Mesothelial cell of epicardium (in vitro differentiated cells): ENCODE data around the gene C16orf74. TPM values are rescaled to one million over a fixed set of nuclear protein-coding genes. Genes with fewer than 3 reads are reported as not detected.

Experiments used
- DNase-seq, 2 experiments: peaks; one replicate each; pipeline ENCODE4 v3.0.0; 2021; ENCODE audit warnings: low spot score in 2 of 2; ENCODE audit not compliant: unreplicated experiment in 2 of 2
- H3K27ac Mint-ChIP-seq: 2 replicates; pipeline ENCODE4 v1.8.0; 2021; ENCODE audit warnings: mixed read lengths
- H3K27me3 Mint-ChIP-seq: 2 replicates; pipeline ENCODE4 v1.8.0; 2021; ENCODE audit warnings: low read depth, mixed read lengths
- H3K36me3 Mint-ChIP-seq: 2 replicates; pipeline ENCODE4 v1.8.0; 2021; ENCODE audit warnings: mixed read lengths
- H3K4me1 Mint-ChIP-seq: 2 replicates; pipeline ENCODE4 v1.8.0; 2021; ENCODE audit warnings: mixed read lengths
- H3K4me3 Mint-ChIP-seq: 2 replicates; pipeline ENCODE4 v1.8.0; 2021; ENCODE audit warnings: mild to moderate bottlenecking, moderate library complexity, mixed read lengths
- H3K9me3 Mint-ChIP-seq: 2 replicates; pipeline ENCODE4 v1.8.0; 2021; ENCODE audit warnings: mixed read lengths
- total RNA-seq: library from RNA; stranded (reverse); gene quantifications from 3 replicates; pipeline ENCODE4 v1.2.1, GENCODE V29; 2021
- TF ChIP-seq, protein P1 (sequence below): fragments of 200-600 bp; sonication (generic); IDR thresholded peaks from one replicate; pipeline ENCODE4 v1.5.0; 2021; ENCODE audit warnings: antibody characterized with exemption; ENCODE audit not compliant: unreplicated experiment

Gene C16orf74
- total RNA-seq, 1 donor from 2014 or later, result 12.1 TPM

DNA sequence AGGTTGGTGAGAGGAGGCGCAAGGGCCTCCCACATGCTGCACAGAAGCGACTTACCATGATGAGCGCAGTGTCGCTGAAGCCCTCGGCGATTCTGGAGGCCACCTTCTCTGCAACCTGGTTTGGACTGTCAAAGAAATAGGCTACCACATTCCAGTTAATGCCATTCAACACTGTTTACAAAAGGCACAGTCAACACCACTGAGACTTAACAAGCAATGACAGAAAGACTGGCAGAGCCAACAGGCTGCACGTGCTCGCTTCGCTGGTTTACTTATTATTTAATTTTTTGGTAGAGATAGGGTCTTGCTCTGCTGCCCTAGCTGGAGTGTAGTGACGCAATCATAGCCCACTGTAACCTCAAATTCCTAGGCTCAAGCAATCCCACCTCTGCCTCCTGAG lies 30.3 kb upstream of the C16orf74 start:
- no peak for DNase-seq
- Mint-ChIP-seq H3K4me3 (no peak overlapping the region), H3K4me1 (no peaks in the 10 kb centered on the region), H3K27ac (no peak overlapping the region), H3K27me3 (no peaks in the 10 kb centered on the region), H3K9me3 (no peaks in the 10 kb centered on the region), H3K36me3 (peaks cover 29% of the 10 kb centered on the region)
- TF ChIP-seq, protein P1, sequence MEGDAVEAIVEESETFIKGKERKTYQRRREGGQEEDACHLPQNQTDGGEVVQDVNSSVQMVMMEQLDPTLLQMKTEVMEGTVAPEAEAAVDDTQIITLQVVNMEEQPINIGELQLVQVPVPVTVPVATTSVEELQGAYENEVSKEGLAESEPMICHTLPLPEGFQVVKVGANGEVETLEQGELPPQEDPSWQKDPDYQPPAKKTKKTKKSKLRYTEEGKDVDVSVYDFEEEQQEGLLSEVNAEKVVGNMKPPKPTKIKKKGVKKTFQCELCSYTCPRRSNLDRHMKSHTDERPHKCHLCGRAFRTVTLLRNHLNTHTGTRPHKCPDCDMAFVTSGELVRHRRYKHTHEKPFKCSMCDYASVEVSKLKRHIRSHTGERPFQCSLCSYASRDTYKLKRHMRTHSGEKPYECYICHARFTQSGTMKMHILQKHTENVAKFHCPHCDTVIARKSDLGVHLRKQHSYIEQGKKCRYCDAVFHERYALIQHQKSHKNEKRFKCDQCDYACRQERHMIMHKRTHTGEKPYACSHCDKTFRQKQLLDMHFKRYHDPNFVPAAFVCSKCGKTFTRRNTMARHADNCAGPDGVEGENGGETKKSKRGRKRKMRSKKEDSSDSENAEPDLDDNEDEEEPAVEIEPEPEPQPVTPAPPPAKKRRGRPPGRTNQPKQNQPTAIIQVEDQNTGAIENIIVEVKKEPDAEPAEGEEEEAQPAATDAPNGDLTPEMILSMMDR, result no peak

- no peak overlapping the region for H3K27ac Mint-ChIP-seq
- no peaks in the 10 kb centered on the region for H3K9me3 Mint-ChIP-seq
- no peak overlapping the region for H3K4me3 Mint-ChIP-seq
- no peaks in the 10 kb centered on the region for H3K27me3 Mint-ChIP-seq
- DNase-seq, result no peak
- no peaks in the 10 kb centered on the region for H3K4me1 Mint-ChIP-seq
- peaks cover 22% of the 10 kb centered on the region for H3K36me3 Mint-ChIP-seq
- TF ChIP-seq, protein P1, result no peak
These were observed 29.4 kb upstream of the C16orf74 start for GRCh38 chr16:85780281-85780680.

DNA sequence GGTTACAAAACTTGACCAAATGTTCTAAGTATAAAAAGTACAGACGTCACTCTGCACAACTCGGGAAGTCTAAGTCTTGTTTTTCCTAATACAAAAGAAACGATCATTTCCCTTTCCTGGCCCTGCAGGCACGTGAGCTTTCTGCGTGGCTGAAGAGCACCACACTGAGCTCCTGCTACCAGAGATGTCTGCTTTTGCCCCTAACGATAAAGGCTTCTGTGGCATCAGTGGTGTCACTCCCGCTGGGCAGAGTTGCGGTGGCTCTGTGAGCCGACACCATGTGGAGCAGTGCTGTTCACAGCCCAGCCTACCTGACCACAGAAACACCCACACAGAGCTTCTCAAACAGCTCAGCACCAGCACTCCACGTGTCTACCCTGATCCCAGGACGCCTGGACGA lies 28.0 kb upstream of the C16orf74 start:
- DNase-seq, result no peak
- H3K36me3 Mint-ChIP-seq, result peaks cover 22% of the 10 kb centered on the region
- no peaks in the 10 kb centered on the region for H3K4me1 Mint-ChIP-seq
- TF ChIP-seq, protein P1, result no peak
- H3K27me3 Mint-ChIP-seq, result no peaks in the 10 kb centered on the region
- H3K9me3 Mint-ChIP-seq, result no peaks in the 10 kb centered on the region
- H3K4me3 Mint-ChIP-seq, result no peak overlapping the region
- H3K27ac Mint-ChIP-seq, result no peak overlapping the region

- Mint-ChIP-seq H3K27me3 (no peaks in the 10 kb centered on the region), H3K4me1 (no peaks in the 10 kb centered on the region), H3K36me3 (peaks cover 18% of the 10 kb centered on the region), H3K27ac (no peak overlapping the region), H3K9me3 (no peaks in the 10 kb centered on the region), H3K4me3 (no peak overlapping the region)
- TF ChIP-seq, protein P1, result no peak
- no peak for DNase-seq
These were observed 26.9 kb upstream of the C16orf74 start for GRCh38 chr16:85777583-85778310.

GRCh38 chr16:85774811-85775210 lies 23.9 kb upstream of the C16orf74 start:
- DNase-seq, result no peak
- no peaks in the 10 kb centered on the region for H3K27me3 Mint-ChIP-seq
- H3K36me3 Mint-ChIP-seq, result peaks cover 18% of the 10 kb centered on the region
- no peaks in the 10 kb centered on the region for H3K9me3 Mint-ChIP-seq
- H3K27ac Mint-ChIP-seq, result no peak overlapping the region
- TF ChIP-seq, protein P1, result no peak
- no peaks in the 10 kb centered on the region for H3K4me1 Mint-ChIP-seq
- H3K4me3 Mint-ChIP-seq, result no peak overlapping the region

- Mint-ChIP-seq H3K27ac (no peak overlapping the region), H3K9me3 (no peaks in the 10 kb centered on the region), H3K4me1 (no peaks in the 10 kb centered on the region), H3K36me3 (peaks cover 15% of the 10 kb centered on the region), H3K4me3 (no peak overlapping the region), H3K27me3 (no peaks in the 10 kb centered on the region)
- no peak for DNase-seq
- TF ChIP-seq, protein P1, result no peak
These were observed 23.2 kb upstream of the C16orf74 start for GRCh38 chr16:85774136-85774535.
